Testis (tissue), 3 donors: ENCODE measurements around the gene USP15. TPM values are rescaled to one million over a fixed set of nuclear protein-coding genes. Genes with fewer than 3 reads are reported as not detected.

Experiments
- DNase-seq: peaks from one replicate; pipeline ENCODE4 v3.0.0-alpha.2; 2019
- H3K27ac ChIP-seq, 2 donors: fragments of 200-600 bp; sonication (generic); one replicate each; pipeline ENCODE4 v1.5.1; 2019
- H3K27me3 ChIP-seq: fragments of 200-600 bp; sonication (generic); one replicate; pipeline ENCODE4 v1.5.1; 2019
- H3K36me3 ChIP-seq: fragments of 200-600 bp; sonication (generic); one replicate; pipeline ENCODE4 v1.5.1; 2017; ENCODE audit warnings: low read depth; ENCODE audit errors: missing control alignments
- H3K4me1 ChIP-seq: fragments of 200-600 bp; sonication (generic); one replicate; pipeline ENCODE4 v1.5.1; 2019
- H3K4me3 ChIP-seq, 2 donors: fragments of 200-600 bp; sonication (generic); one replicate each; pipeline ENCODE4 v1.5.1; 2017 to 2019
- H3K9me3 ChIP-seq: fragments of 200-600 bp; sonication (generic); one replicate; pipeline ENCODE4 v1.5.1; 2017
- POLR2A ChIP-seq: fragments of 450-650 bp; IDR thresholded peaks from one replicate; pipeline ENCODE4 v1.6.1; 2017; ENCODE audit warnings: antibody characterized with exemption, mild to moderate bottlenecking, moderate library complexity
- WGBS, 2 donors: methylation state at CpG; one replicate each; pipeline ENCODE4 v1.1.5; 2018; 5-methylcytosine and 5-hydroxymethylcytosine counted together
- intact Hi-C: fragments of 100-400 bp; cut with DNase I; formaldehyde crosslinking; loops from one replicate; pipeline ENCODE4 v1.15.1; 2023; ENCODE audit warnings: low total_unique reads
- polyA plus RNA-seq: library from polyadenylated mRNA; stranded (reverse); fragments of 350-450 nt; fragmentation: Illumina TruSeq; extraction: RNeasy Lipid Tissue Mini Kit (QIAGEN cat#74804); gene quantifications from one replicate; pipeline ENCODE4 v1.2.3, GENCODE V29; 2014; ENCODE audit warnings: low read depth, low replicate concordance; ENCODE audit not compliant: insufficient read depth
- total RNA-seq, 2 donors: library from RNA; depleted of rRNA; stranded (reverse); fragments of >200 nt; gene quantifications; one replicate each; pipeline ENCODE4 v1.2.3, GENCODE V29; 2016
- TF ChIP-seq, protein P1 (sequence below), 3 experiments: fragments of 450-650 bp in 2 of 3; fragments of 200-600 bp in 1 of 3; sonication (generic) in 1 of 3; IDR thresholded peaks; one replicate each; pipeline ENCODE4 v1.5.1; 2016 to 2019; ENCODE audit warnings: antibody characterized with exemption in 3 of 3, mild to moderate bottlenecking in 2 of 3, moderate library complexity in 1 of 3

USP15 gene
- total and polyA plus RNA-seq, 3 donors from 2014 or later = 66.1 to 146 (median 128) TPM

DNA sequence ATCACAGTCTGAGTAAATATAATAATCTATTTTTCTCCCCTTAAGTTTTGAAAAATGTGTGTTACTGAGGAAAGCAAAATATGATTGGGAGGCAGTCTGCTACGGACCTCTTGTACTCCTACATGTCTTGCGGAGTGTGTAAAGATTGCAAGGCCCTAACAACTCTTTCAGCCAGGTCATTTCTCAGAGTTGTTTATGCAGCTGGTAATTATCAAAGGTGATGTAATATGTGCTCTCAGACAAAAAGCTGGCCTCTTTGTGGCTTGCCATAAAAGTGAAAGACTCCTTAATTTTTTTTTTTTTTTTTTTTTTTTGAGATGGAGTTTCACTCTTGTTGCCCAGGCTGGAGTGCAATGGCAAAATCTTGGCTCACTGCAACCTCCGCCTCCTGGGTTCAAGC is 165.9 kb downstream of the USP15 start:
- 68 to 70% methylated on average over 3 of the region's 3 CpGs for WGBS, 2 donors
- intact Hi-C loops = no loop called here

DNA sequence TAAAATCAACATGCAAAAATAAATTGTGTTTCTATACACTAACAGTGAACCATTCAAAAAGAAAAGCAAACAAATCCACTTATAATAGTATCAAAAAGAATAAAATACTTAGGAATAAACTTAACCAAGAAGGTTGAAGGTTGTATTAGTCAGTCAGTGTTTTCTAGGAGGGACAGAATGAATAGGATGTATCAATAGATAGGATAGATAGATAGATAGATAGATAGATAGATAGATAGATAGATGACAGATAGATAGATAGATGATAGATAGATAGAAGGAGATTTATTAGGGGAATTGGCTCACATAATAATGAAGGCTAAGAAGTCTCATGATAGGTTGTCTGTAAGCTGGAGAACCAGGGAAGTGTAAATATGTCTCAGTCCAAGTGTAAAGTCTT is 169.3 kb downstream of the USP15 start:
- no peaks in the 10 kb centered on the region for H3K9me3 ChIP-seq
- DNase-seq = no peak
- no peak overlapping the region for H3K4me3 ChIP-seq
- H3K27me3 ChIP-seq = no peaks in the 10 kb centered on the region
- no peaks in the 10 kb centered on the region for H3K4me1 ChIP-seq
- intact Hi-C loops = no loop called here
- TF ChIP-seq, protein P1, sequence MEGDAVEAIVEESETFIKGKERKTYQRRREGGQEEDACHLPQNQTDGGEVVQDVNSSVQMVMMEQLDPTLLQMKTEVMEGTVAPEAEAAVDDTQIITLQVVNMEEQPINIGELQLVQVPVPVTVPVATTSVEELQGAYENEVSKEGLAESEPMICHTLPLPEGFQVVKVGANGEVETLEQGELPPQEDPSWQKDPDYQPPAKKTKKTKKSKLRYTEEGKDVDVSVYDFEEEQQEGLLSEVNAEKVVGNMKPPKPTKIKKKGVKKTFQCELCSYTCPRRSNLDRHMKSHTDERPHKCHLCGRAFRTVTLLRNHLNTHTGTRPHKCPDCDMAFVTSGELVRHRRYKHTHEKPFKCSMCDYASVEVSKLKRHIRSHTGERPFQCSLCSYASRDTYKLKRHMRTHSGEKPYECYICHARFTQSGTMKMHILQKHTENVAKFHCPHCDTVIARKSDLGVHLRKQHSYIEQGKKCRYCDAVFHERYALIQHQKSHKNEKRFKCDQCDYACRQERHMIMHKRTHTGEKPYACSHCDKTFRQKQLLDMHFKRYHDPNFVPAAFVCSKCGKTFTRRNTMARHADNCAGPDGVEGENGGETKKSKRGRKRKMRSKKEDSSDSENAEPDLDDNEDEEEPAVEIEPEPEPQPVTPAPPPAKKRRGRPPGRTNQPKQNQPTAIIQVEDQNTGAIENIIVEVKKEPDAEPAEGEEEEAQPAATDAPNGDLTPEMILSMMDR (IDR thresholded peaks at IDR 0.05) = no peak
- no peak for TF ChIP-seq POLR2A
- H3K27ac ChIP-seq = no peak overlapping the region
- H3K36me3 ChIP-seq = no peaks in the 10 kb centered on the region

More for the DNA sequence above, 165.9 kb downstream of the USP15 start:
- no peak overlapping the region for H3K4me3 ChIP-seq
- no peaks in the 10 kb centered on the region for H3K9me3 ChIP-seq
- H3K27me3 ChIP-seq = no peaks in the 10 kb centered on the region
- no peak for TF ChIP-seq POLR2A
- TF ChIP-seq, protein P1 (IDR thresholded peaks at IDR 0.05) = no peak
- H3K4me1 ChIP-seq = no peaks in the 10 kb centered on the region
- DNase-seq = no peak
- H3K36me3 ChIP-seq = no peaks in the 10 kb centered on the region
- H3K27ac ChIP-seq = no peak overlapping the region

DNA sequence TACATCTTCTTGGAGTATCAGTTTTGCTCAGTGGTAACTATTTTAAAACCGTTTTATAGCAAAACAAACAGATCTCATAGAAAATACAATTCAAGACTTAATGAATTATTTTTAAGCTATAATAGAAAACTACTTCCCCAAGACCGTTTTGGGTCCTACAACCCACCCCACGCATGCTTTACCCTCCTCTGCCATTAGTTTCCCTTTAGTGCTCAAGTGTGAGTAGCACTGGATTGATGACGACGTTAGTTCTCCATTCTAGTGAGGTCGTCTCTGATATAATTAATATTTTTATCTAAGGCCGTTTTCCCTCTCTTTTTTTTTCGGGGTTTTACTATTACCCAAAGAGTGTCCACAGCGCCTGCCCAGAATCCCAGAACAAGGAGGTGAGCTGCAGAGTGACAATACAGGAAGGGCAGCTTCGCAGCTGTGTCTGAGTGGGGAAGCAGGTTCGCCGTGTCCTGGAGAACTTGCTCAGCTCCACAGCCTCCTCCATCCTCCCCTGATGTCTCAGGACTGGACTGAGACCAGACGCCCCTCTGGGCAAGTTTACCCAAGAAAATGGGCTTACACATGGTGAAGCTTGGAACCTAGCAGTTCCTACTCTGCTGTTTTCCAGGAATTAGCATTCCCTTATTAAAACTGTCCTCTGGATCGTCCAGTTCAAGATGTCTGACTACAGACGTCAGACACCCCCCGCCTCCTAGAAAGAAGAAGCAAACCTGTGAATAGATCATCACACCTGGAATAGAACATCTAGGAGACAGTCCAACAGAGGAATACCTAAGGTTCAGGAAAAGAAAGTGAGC is 174.5 kb downstream of the USP15 start:
- H3K27me3 ChIP-seq = no peaks in the 10 kb centered on the region
- H3K4me1 ChIP-seq = no peaks in the 10 kb centered on the region
- intact Hi-C loops = no loop called here
- H3K4me3 ChIP-seq = peak overlapping the region; percentile 42 to 45
- H3K9me3 ChIP-seq = no peaks in the 10 kb centered on the region
- peak; percentile 16 for DNase-seq
- H3K27ac ChIP-seq = no peak overlapping the region
- TF ChIP-seq, protein P1 (IDR thresholded peaks at IDR 0.05) = no peak
- TF ChIP-seq POLR2A = no peak
- H3K36me3 ChIP-seq = no peaks in the 10 kb centered on the region
- WGBS, 2 donors = 24 to 26% methylated on average over 16 of the region's 16 CpGs

DNA sequence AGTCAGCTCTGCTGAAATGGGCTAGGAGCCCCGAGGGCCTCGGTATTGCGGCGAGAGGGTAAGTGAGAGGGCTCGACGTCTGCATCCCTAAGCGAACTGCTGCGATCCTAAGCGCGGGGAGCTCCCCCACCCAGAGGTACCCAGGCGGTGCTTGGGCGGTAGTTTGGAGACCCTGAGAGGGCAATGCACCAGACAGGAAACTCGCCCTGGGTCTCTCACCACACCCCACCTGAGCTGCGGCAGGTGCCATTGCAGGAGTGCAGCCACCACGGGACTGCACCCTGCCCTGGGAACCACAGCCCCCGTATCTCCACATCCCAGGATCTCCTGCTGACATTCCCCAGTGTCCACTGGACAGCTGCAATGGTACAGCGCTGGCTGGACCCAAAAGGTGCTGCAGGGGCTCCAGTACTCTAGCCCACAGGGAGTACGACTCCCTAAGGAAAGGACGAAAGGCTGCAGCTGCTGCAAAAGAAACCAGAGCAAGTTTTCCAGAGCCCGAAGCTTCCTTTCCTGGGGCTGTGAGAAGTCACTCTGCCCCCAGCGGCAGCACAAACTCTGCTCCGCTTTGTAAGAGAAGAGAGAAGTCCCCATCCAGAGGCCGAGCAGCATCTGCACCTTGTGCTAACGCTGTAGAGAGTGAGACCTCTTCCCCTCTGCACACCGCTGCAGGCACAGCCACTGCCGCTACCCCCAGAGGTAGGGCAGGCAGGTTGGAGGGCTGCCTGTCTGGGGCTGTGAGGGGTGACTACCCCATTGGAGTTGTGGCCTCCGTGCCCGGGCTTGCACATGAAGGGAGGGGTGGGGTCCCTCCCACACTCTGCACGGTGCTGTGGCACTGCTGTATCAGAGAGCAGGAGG is 175.3 kb downstream of the USP15 start:
- no peaks in the 10 kb centered on the region for H3K4me1 ChIP-seq
- peak overlapping the region; percentile 42 to 45 for H3K4me3 ChIP-seq
- no peak for TF ChIP-seq POLR2A
- TF ChIP-seq, protein P1 (IDR thresholded peaks at IDR 0.05) = peak in 2 of 3 experiments; percentile 26 to 47
- H3K27ac ChIP-seq = no peak overlapping the region
- intact Hi-C loops = no loop called here
- H3K9me3 ChIP-seq = no peaks in the 10 kb centered on the region
- no peaks in the 10 kb centered on the region for H3K36me3 ChIP-seq
- DNase-seq = peak; percentile 69
- H3K27me3 ChIP-seq = no peaks in the 10 kb centered on the region
- 0 to 3% methylated on average over 7 to 29 of the region's 29 CpGs for WGBS, 2 donors
